Fibroblast of mammary gland (primary cell): ENCODE data around the gene CLSTN1.
A peak's percentile ranks its signal among the peaks of the same experiment; 100 is the strongest.

Source experiments
- DNase-seq: peaks from one replicate; pipeline ENCODE4 v3.0.0-alpha.2; 2010; ENCODE audit warnings: low read depth
- H3K4me3 ChIP-seq: 2 replicates; pipeline ENCODE4 v1.5.1; 2011; ENCODE audit warnings: low read depth, mild to moderate bottlenecking, low read length, moderate library complexity; ENCODE audit not compliant: control insufficient read depth
- CTCF ChIP-seq: conservative IDR thresholded peaks from 2 replicates; pipeline ENCODE4 v1.5.1; 2011; ENCODE audit warnings: low read depth, low read length, inconsistent platforms; ENCODE audit not compliant: control insufficient read depth, insufficient read depth

Gene CLSTN1

GRCh38 chr1:9705337-9706093 lies 118.2 kb downstream of the CLSTN1 start:
- H3K4me3 ChIP-seq: no peak overlapping the region
- DNase-seq: peak; percentile 38
- TF ChIP-seq CTCF: no peak

- no peak overlapping the region for H3K4me3 ChIP-seq
- no peak for DNase-seq
- no peak for TF ChIP-seq CTCF
These were observed 120.1 kb downstream of the CLSTN1 start for GRCh38 chr1:9703681-9704080.

- H3K4me3 ChIP-seq: no peak overlapping the region
- no peak for DNase-seq
- no peak for TF ChIP-seq CTCF
These were observed 120.6 kb downstream of the CLSTN1 start for GRCh38 chr1:9703165-9703509.

GRCh38 chr1:9701665-9702064 lies 122.1 kb downstream of the CLSTN1 start:
- no peak for TF ChIP-seq CTCF
- DNase-seq: no peak
- no peak overlapping the region for H3K4me3 ChIP-seq

- peak; percentile 92 for DNase-seq
- TF ChIP-seq CTCF: no peak
- no peak overlapping the region for H3K4me3 ChIP-seq
These were observed 123.4 kb downstream of the CLSTN1 start for GRCh38 chr1:9700340-9700739.

GRCh38 chr1:9699361-9699760 lies 124.4 kb downstream of the CLSTN1 start:
- no peak for DNase-seq
- no peak overlapping the region for H3K4me3 ChIP-seq
- no peak for TF ChIP-seq CTCF

GRCh38 chr1:9696793-9697192 lies 127.0 kb downstream of the CLSTN1 start:
- no peak for TF ChIP-seq CTCF
- DNase-seq: no peak
- no peak overlapping the region for H3K4me3 ChIP-seq
